Activated CD8-positive, alpha-beta T cell treated with anti-CD3 and anti-CD28 coated beads for 36 hours (primary cell): ENCODE results near the gene PBLD. TPM values are rescaled to one million over a fixed set of nuclear protein-coding genes. Genes with fewer than 3 reads are reported as not detected.
"Not testable (repeated sequence)": the region's sequence is repeated elsewhere in the genome, so short reads cannot be mapped to it uniquely, and the experiment has no call there.

Experiments
- ATAC-seq: fragments of 200-7000 bp; cut with Tn5 transposase; one replicate; pipeline ENCODE4 v1.10.0; 2021; ENCODE audit warnings: mild to moderate bottlenecking, moderate library complexity
- CTCF ChIA-PET: fragments of 350-600 bp; sonication (Branson Sonifier 250); formaldehyde crosslinking; loops from one replicate; lab custom pipeline; 2021; ENCODE audit warnings: antibody characterized with exemption; lab: Charles Lee
- POLR2A ChIA-PET: fragments of 350-600 bp; sonication (Branson Sonifier 250); formaldehyde crosslinking; loops from one replicate; lab custom pipeline; 2021; ENCODE audit warnings: antibody characterized with exemption; lab: Charles Lee
- DNase-seq: peaks from one replicate; pipeline ENCODE4 v3.0.0-alpha.2; 2020
- H3K27ac Mint-ChIP-seq: one replicate; pipeline ENCODE4 v1.8.0; 2021; ENCODE audit warnings: mild to moderate bottlenecking, mixed read lengths
- H3K27me3 Mint-ChIP-seq: one replicate; pipeline ENCODE4 v1.8.0; 2021; ENCODE audit warnings: mixed read lengths
- H3K36me3 Mint-ChIP-seq: one replicate; pipeline ENCODE4 v1.8.0; 2021; ENCODE audit warnings: low read depth, mixed read lengths
- H3K4me1 Mint-ChIP-seq: one replicate; pipeline ENCODE4 v1.8.0; 2021; ENCODE audit warnings: low read depth, mixed read lengths
- H3K4me3 Mint-ChIP-seq: one replicate; pipeline ENCODE4 v1.8.0; 2021; ENCODE audit warnings: mild to moderate bottlenecking, moderate library complexity, mixed read lengths
- H3K9me3 Mint-ChIP-seq: one replicate; pipeline ENCODE4 v1.8.0; 2021; ENCODE audit warnings: mixed read lengths
- intact Hi-C: fragments of 100-400 bp; cut with micrococcal nuclease; formaldehyde crosslinking; loops from one replicate; pipeline ENCODE4 v1.10.0; 2022
- total RNA-seq, 2 experiments: library from RNA; stranded (reverse); gene quantifications; one replicate each; pipeline ENCODE4 v1.2.3, GENCODE V29; 2021
- TF ChIP-seq, protein P1 (sequence below): fragments of 200-600 bp; IDR thresholded peaks from one replicate; pipeline ENCODE4 v1.8.0; 2022; ENCODE audit warnings: antibody characterized with exemption, mild to moderate bottlenecking

Gene PBLD
- total RNA-seq, 2 experiments from 2014 or later: 0.77 to 0.85 TPM

DNA sequence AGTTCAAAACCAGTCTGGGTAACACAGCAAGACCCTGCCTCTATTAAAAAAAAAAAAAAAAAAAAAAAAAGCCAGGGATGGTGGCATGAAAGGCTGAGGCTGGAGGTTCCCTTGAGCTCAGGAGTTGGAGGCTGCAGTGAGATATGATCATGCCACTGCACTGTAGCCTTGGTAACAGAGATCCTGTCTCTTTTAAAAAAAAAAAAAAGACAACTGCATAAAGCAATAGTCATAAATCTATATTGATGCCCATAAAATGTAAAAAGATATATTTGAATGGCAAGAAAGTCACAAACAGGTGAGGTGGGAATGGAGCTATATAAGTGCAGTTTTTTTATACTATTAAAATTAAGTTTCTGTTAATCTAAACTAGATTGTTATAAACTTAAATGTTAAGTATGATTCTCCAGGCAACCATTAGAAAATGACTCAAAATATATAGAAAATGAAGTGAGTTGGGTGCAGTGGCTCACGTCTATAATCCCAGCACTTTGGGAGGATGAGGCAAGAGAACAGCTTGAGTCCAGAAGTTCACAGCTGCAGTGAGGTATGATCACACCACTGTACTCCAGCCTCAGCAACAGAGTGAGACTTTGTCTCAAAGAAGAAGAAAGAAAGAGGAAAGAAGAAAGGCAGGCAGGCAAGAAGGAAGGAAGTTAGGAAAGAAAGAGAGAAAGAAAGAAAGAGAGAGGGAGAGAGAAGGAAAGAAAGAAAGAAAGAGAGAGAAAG, 14.2 kb downstream of the PBLD start:
- CTCF ChIA-PET: interaction anchor here (1.2 to 1.7 kb wide), 2 partner anchors 17 to 29 kb away, joined by 3 to 5 read pairs; no protein-coding TSS in a partner anchor
- ATAC-seq: no peak
- DNase-seq: no peak
- Mint-ChIP-seq H3K36me3 (peaks cover 9% of the 10 kb centered on the region), H3K4me3 (no peak overlapping the region), H3K9me3 (peaks cover 11% of the 10 kb centered on the region), H3K27ac (peak overlapping the region; percentile 21), H3K4me1 (peaks cover 4% of the 10 kb centered on the region), H3K27me3 (no peaks in the 10 kb centered on the region)
- intact Hi-C loops: no loop called here
- TF ChIP-seq, protein P1, sequence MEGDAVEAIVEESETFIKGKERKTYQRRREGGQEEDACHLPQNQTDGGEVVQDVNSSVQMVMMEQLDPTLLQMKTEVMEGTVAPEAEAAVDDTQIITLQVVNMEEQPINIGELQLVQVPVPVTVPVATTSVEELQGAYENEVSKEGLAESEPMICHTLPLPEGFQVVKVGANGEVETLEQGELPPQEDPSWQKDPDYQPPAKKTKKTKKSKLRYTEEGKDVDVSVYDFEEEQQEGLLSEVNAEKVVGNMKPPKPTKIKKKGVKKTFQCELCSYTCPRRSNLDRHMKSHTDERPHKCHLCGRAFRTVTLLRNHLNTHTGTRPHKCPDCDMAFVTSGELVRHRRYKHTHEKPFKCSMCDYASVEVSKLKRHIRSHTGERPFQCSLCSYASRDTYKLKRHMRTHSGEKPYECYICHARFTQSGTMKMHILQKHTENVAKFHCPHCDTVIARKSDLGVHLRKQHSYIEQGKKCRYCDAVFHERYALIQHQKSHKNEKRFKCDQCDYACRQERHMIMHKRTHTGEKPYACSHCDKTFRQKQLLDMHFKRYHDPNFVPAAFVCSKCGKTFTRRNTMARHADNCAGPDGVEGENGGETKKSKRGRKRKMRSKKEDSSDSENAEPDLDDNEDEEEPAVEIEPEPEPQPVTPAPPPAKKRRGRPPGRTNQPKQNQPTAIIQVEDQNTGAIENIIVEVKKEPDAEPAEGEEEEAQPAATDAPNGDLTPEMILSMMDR: no peak
- POLR2A ChIA-PET: interaction anchor here (1.4 kb wide), 1 partner anchor 14 kb away, joined by 5 read pairs; the partner anchor contains the start of gene PBLD

DNA sequence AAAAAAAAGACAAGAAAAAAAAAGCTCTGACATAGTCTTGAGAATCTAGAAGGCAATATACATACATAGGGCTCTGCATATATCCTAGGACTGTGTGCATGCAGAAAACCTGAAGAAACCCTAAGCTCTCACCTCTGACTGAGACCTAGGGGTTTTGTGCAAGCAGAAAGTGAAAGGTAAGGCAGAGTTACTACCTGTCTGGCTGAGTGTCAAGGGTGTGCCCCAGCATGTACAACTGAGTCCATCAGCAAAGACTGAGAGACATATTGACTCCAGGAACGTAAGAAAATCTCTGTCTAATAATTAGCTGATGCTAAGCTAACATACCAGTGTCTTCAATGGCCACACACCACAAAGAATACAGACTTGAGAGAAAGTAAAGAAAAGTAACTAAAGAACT, 17.1 kb downstream of the PBLD start:
- H3K4me1 Mint-ChIP-seq: peaks cover 6% of the 10 kb centered on the region
- CTCF ChIA-PET: interaction anchor here (1.5 to 4.9 kb wide), 2 partner anchors 14 to 103 kb away, joined by 5 to 23 read pairs; no protein-coding TSS in a partner anchor
- intact Hi-C loops: no loop called here

DNA sequence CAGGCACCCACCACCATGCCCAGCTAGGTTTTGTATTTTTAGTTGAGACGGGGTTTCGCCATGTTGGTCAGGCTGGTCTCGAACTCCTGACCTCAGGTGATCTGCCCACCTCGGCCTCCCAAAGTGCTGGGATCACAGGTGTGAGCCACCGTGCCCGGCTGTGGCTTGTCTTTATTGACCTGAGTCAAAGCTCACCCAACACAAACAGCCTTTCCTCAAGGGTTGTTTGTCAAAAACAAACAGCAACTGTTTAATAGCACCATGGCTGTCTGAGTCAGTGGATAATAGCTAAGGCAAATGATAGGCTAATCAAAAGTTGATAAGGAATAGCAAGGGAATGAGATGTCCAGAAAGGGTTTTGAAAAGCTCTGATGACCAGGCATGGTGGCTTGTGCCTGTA, 17.8 kb downstream of the PBLD start:
- DNase-seq, ATAC-seq, H3K4me1 Mint-ChIP-seq, H3K36me3 Mint-ChIP-seq, intact Hi-C loops, H3K4me3 Mint-ChIP-seq, H3K27me3 Mint-ChIP-seq: not testable (repeated sequence)
- ChIA-PET CTCF (interaction anchor here (1.5 to 4.9 kb wide), 3 partner anchors 13 to 102 kb away, joined by 5 to 23 read pairs (median 8); partner anchors contain the start of genes HNRNPH3 and PBLD), POLR2A (interaction anchor here (2.1 to 3.6 kb wide), 2 partner anchors 15 to 17 kb away, joined by 9 to 29 read pairs; partner anchors contain the start of genes HNRNPH3 and PBLD)
- H3K9me3 Mint-ChIP-seq: peaks cover 11% of the 10 kb centered on the region
- peak overlapping the region; percentile 30 for H3K27ac Mint-ChIP-seq

More for the DNA sequence above, 17.1 kb downstream of the PBLD start:
- no peaks in the 10 kb centered on the region for H3K27me3 Mint-ChIP-seq
- H3K36me3 Mint-ChIP-seq: peaks cover 9% of the 10 kb centered on the region
- DNase-seq (no peak), ATAC-seq (no peak)
- H3K27ac Mint-ChIP-seq: peak overlapping the region; percentile 2
- H3K9me3 Mint-ChIP-seq: peaks cover 11% of the 10 kb centered on the region
- TF ChIP-seq, protein P1: no peak
- POLR2A ChIA-PET: interaction anchor here (2.1 to 3.6 kb wide), 2 partner anchors 14 to 16 kb away, joined by 9 to 29 read pairs; partner anchors contain the start of genes HNRNPH3 and PBLD
- H3K4me3 Mint-ChIP-seq: no peak overlapping the region

DNA sequence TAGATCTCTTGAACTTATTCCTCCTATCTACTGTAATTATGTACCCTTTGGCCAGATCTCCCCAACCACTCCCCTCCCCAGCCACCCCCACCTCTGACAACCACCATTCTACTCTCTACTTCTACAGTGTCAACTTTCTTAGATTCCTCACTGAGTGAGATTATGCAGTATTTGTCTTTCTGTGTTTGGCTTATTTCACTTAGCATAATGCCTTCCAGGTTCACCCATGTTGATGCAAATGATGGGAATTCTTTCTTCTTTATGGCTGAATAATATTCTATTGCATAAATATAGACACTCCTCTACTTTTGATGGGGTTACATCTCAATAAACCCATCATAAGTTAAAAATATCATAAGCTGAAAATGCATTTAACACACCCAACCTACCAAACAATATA, 22.2 kb downstream of the PBLD start:
- H3K9me3 Mint-ChIP-seq: no peaks in the 10 kb centered on the region
- peaks cover 2% of the 10 kb centered on the region for H3K36me3 Mint-ChIP-seq
- TF ChIP-seq, protein P1: no peak
- DNase-seq: no peak
- H3K27me3 Mint-ChIP-seq: no peaks in the 10 kb centered on the region
- peaks cover 6% of the 10 kb centered on the region for H3K4me1 Mint-ChIP-seq
- no peak for ATAC-seq
- no peak overlapping the region for H3K4me3 Mint-ChIP-seq
- intact Hi-C loops: no loop called here
- ChIA-PET POLR2A (no interaction called here), CTCF (interaction anchor here (1.1 kb wide), 1 partner anchor 9 kb away, joined by 6 read pairs; no protein-coding TSS in a partner anchor)
- no peak overlapping the region for H3K27ac Mint-ChIP-seq

DNA sequence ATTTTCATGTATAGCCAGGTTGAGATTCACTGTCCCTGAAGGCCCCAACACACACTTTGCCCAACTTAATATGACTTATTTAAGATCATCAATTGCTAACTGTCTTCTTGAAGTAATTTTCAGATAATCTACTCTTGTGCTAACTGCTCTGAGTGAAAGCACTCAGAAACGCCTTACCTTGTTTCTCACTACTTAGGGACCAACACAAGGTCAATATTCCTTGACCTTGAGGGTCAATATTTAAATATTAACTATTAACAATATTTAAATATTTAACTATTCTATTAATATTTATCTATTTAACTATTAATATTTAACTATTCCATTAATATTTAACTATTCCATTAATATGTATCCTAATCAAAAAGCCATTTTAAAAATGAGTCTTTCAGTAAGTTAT, 26.9 kb downstream of the PBLD start:
- ATAC-seq (no peak), DNase-seq (no peak)
- TF ChIP-seq, protein P1: no peak
- no peaks in the 10 kb centered on the region for H3K4me1 Mint-ChIP-seq
- ChIA-PET POLR2A (interaction anchor here (0.6 kb wide), 1 partner anchor 52 kb away, joined by 4 read pairs; no protein-coding TSS in a partner anchor), CTCF (interaction anchor here (0.6 to 2.1 kb wide), 3 partner anchors 93 to 450 kb away, joined by 3 to 7 read pairs (median 3); no protein-coding TSS in a partner anchor)
- no peak overlapping the region for H3K4me3 Mint-ChIP-seq
- no peak overlapping the region for H3K27ac Mint-ChIP-seq
- intact Hi-C loops: loop anchor here (10.0 kb wide), 1 partner anchor 451 kb away; no protein-coding TSS in a partner anchor
- no peaks in the 10 kb centered on the region for H3K9me3 Mint-ChIP-seq
- no peaks in the 10 kb centered on the region for H3K27me3 Mint-ChIP-seq
- H3K36me3 Mint-ChIP-seq: no peaks in the 10 kb centered on the region
